Uterus (tissue), 4 donors: ENCODE measurements around the gene ATAD2B. TPM values are rescaled to one million over a fixed set of nuclear protein-coding genes. Genes with fewer than 3 reads are reported as not detected.

Experiments used
- DNase-seq, 2 donors: peaks; one replicate each; pipeline ENCODE4 v3.0.0-alpha.2; 2019 to 2020
- H3K27ac ChIP-seq, 2 donors: fragments of 200-600 bp; sonication (generic); 1 replicate in 1 of 2; 2 replicates in 1 of 2; pipeline ENCODE4 v1.5.1; 2016 to 2018
- H3K27me3 ChIP-seq, 2 donors: fragments of 200-600 bp; sonication (generic); one replicate each; pipeline ENCODE4 v1.5.1; 2018 to 2019; ENCODE audit warnings: control low read depth in 1 of 2
- H3K36me3 ChIP-seq, 2 donors: fragments of 200-600 bp; sonication (generic); one replicate each; pipeline ENCODE4 v1.5.1; 2019; ENCODE audit warnings: control low read depth in 1 of 2
- H3K4me1 ChIP-seq, 2 donors: fragments of 200-600 bp; sonication (generic); one replicate each; pipeline ENCODE4 v1.5.1; 2018 to 2019; ENCODE audit warnings: control low read depth in 1 of 2
- H3K4me3 ChIP-seq, 2 donors: fragments of 200-600 bp; sonication (generic); 1 replicate in 1 of 2; 2 replicates in 1 of 2; pipeline ENCODE4 v1.5.1; 2018 to 2019; ENCODE audit warnings: mild to moderate bottlenecking in 1 of 2
- H3K9me3 ChIP-seq, 2 donors: fragments of 200-600 bp; sonication (generic); one replicate each; pipeline ENCODE4 v1.5.1; 2019; ENCODE audit warnings: control low read depth in 1 of 2
- POLR2A ChIP-seq, 2 donors: fragments of 450-650 bp; IDR thresholded peaks; one replicate each; pipeline ENCODE4 v1.6.1; 2016; ENCODE audit warnings: antibody characterized with exemption in 2 of 2, mild to moderate bottlenecking in 1 of 2, moderate library complexity in 1 of 2
- intact Hi-C: fragments of 100-400 bp; cut with DNase I; formaldehyde crosslinking; loops from one replicate; pipeline ENCODE4 v1.15.1; 2023; ENCODE audit warnings: low total_unique reads
- total RNA-seq, 4 donors: library from RNA; depleted of rRNA in 3 of 4; stranded (reverse); fragments of >200 nt in 3 of 4; gene quantifications; one replicate each; pipeline versions ENCODE4 v1.1.0 to v1.2.4, GENCODE V29; 2014 to 2023
- TF ChIP-seq, protein P1 (sequence below), 4 experiments: fragments of 200-600 bp in 2 of 4; fragments of 450-650 bp in 2 of 4; sonication (generic) in 2 of 4; IDR thresholded peaks; one replicate each; pipeline ENCODE4 v1.5.1; 2016 to 2019; ENCODE audit warnings: antibody characterized with exemption in 4 of 4, mild to moderate bottlenecking in 2 of 4, moderate library complexity in 1 of 4
- donor health status: DM: yes; HTN: yes; CAD: no.

ATAD2B gene
- total RNA-seq, 4 donors from 2014 or later, result 14.1 to 67.5 (median 32.3) TPM

DNA sequence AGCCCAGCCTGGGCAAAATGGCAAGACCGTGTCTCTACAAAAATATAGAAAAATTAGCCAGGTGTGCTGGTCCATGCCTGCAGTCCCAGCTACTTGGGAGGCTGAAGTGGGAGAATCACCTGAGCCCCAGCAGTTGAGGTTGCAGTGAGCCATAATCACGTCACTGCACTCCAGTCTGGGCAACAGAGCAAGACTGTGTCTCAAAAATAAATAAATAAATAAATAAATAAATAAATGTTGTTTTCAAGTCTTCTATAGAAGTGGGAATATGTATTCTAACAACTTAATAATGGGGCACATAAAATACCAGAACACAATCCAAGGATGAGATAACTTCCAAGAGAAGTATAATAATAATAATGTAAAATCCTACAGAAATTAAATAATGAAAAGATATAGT lies 23.9 kb downstream of the ATAD2B start:
- H3K4me1 ChIP-seq, result peaks cover 3 to 5% of the 10 kb centered on the region in 2 donors
- H3K27ac ChIP-seq, result no peak overlapping the region
- no peak for DNase-seq
- no peaks in the 10 kb centered on the region for H3K36me3 ChIP-seq
- intact Hi-C loops, result no loop called here
- H3K9me3 ChIP-seq, result no peaks in the 10 kb centered on the region
- no peaks in the 10 kb centered on the region for H3K27me3 ChIP-seq
- no peak overlapping the region for H3K4me3 ChIP-seq
- TF ChIP-seq POLR2A (IDR thresholded peaks at IDR 0.05), result no peak
- TF ChIP-seq, protein P1, sequence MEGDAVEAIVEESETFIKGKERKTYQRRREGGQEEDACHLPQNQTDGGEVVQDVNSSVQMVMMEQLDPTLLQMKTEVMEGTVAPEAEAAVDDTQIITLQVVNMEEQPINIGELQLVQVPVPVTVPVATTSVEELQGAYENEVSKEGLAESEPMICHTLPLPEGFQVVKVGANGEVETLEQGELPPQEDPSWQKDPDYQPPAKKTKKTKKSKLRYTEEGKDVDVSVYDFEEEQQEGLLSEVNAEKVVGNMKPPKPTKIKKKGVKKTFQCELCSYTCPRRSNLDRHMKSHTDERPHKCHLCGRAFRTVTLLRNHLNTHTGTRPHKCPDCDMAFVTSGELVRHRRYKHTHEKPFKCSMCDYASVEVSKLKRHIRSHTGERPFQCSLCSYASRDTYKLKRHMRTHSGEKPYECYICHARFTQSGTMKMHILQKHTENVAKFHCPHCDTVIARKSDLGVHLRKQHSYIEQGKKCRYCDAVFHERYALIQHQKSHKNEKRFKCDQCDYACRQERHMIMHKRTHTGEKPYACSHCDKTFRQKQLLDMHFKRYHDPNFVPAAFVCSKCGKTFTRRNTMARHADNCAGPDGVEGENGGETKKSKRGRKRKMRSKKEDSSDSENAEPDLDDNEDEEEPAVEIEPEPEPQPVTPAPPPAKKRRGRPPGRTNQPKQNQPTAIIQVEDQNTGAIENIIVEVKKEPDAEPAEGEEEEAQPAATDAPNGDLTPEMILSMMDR (IDR thresholded peaks at IDR 0.05), result no peak

DNA sequence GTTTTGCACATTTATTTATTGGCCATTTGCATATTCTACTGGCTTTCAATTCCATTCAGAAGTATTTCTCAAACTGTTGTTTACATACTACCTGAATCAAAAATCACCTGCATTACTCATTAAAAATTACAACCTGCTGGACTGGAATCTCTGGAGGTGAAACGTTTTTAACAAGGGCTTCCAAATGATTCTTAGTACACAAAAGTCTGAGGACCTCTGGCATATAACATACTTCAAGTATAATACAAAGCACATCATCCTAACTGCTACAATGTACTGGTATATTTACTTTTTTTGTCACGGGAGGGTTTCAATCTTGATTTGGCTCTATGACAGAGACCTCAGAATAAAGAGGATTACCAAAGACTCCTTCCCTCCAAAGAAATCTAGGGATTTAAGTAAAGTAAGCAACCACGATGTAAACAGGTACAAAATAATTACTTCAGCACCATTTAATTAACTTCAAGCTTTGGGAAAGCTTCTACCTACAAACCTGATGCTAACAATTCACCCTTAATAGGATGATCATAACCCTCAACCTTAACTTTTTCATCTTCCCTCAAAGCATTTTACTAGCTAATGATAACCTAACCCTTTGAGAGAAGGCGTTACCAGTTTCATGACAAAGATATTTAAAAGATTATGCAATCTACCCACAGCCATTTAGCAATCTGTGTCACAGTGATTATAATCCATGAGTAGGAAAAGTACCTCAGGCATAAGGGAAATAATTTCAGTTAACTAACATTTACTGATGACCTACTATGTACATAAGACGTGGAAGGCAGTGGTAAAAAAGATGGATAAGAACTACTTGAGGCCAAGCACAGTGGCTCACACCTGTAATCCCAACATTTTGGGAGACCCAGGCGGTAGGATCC lies 24.7 kb downstream of the ATAD2B start:
- H3K4me1 ChIP-seq, result peaks cover 3 to 5% of the 10 kb centered on the region in 2 donors

DNA sequence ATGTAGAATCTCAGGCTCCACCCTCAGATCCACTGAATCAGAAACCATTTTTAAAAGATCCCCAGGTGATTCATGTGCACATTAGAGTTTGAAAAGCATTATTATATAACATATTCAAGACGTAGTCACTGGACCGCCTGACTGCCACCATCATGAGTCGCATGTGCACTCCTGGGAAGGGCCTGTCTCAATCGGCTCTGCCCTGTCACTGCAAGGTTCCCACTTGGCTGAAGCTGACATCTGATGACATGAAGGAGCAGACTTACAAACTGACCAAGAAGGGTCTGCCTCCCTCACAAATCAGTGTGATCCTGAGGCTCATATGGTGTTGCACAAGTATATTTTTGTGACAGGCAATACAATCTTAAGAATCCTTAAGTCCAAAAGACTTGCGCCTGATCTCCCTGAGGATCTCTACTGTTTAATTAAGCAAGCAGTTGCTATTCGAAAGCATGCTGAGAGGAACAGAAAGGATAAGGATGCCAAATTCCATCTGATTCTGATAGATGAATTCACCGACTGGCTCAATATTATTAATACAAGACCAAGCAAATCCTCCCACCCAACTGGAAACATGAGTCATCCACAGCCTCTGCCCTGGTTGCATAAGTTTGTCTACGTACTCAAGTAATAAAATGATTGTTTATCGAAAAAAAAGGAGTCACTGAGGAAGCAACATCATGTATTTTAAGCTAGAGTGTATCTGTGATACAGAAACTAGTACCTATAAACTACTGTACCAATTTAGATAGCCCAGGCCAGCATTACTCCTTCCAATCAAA lies 26.2 kb downstream of the ATAD2B start:
- intact Hi-C loops, result no loop called here
- Histone ChIP-seq H3K27ac (peak overlapping the region in 1 of 2 donors; percentile 57), H3K27me3 (no peaks in the 10 kb centered on the region), H3K9me3 (no peaks in the 10 kb centered on the region), H3K4me1 (peaks cover 3 to 5% of the 10 kb centered on the region in 2 donors), H3K4me3 (no peak overlapping the region), H3K36me3 (no peaks in the 10 kb centered on the region)
- DNase-seq, result peak in 1 of 2 donors; percentile 27
- TF ChIP-seq, protein P1 (IDR thresholded peaks at IDR 0.05), result no peak

More for the DNA sequence above, 24.7 kb downstream of the ATAD2B start:
- Histone ChIP-seq H3K36me3 (no peaks in the 10 kb centered on the region), H3K27me3 (no peaks in the 10 kb centered on the region), H3K27ac (no peak overlapping the region), H3K9me3 (no peaks in the 10 kb centered on the region), H3K4me3 (no peak overlapping the region)
- no peak for DNase-seq
- intact Hi-C loops, result no loop called here
- TF ChIP-seq, protein P1 (IDR thresholded peaks at IDR 0.05), result no peak
- no peak for TF ChIP-seq POLR2A (IDR thresholded peaks at IDR 0.05)

DNA sequence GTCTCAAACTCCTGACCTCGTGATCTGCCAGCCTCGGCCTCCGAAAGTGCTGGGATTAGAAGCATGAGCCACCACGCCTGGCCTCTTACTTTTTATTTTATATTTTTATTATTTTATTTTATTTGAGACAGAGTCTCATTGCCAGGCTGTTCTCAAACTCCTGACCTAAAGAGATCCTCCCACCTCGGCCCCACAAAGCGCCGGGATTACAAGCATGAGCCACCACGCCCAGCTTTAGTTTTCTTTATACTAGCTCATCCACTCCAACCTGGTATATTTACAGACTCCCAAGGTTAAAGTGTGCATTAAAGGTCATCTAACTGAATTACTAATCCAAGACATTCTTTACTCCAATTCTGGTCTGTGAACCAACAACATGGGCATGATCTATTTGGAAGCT lies 26.8 kb downstream of the ATAD2B start:
- DNase-seq, result no peak
- intact Hi-C loops, result no loop called here

More for the DNA sequence above, 26.8 kb downstream of the ATAD2B start:
- Histone ChIP-seq H3K27ac (peak overlapping the region in 1 of 2 donors; percentile 57), H3K4me3 (no peak overlapping the region), H3K27me3 (no peaks in the 10 kb centered on the region), H3K36me3 (no peaks in the 10 kb centered on the region), H3K9me3 (no peaks in the 10 kb centered on the region), H3K4me1 (peaks cover 3% of the 10 kb centered on the region in 2 donors)
- TF ChIP-seq, protein P1 (IDR thresholded peaks at IDR 0.05), result no peak
- no peak for TF ChIP-seq POLR2A (IDR thresholded peaks at IDR 0.05)
